PFSK-1 (cell line): ENCODE data around the gene MAFG.

Experiments
- FOXP2 ChIP-seq: optimal IDR thresholded peaks from 2 replicates; pipeline ENCODE3; 2011; ENCODE audit warnings: borderline replicate concordance, control low read depth, inconsistent platforms; ENCODE audit not compliant: insufficient read depth; ENCODE audit errors: extremely low read length, extremely low read depth
- POLR2AphosphoS5 ChIP-seq: IDR thresholded peaks from 2 replicates; pipeline ENCODE4 v1.6.1; 2012; ENCODE audit warnings: low read depth, mild to moderate bottlenecking, control low read depth, low read length, moderate library complexity
- REST ChIP-seq, 2 experiments: IDR thresholded peaks; 2 replicates each; pipeline versions ENCODE4 v1.6.1 to v1.8.0; 2011 to 2012; ENCODE audit warnings: low read depth in 2 of 2, low read length in 2 of 2, control low read depth in 1 of 2, inconsistent platforms in 1 of 2, mild to moderate bottlenecking in 1 of 2, moderate library complexity in 1 of 2; ENCODE audit not compliant: insufficient read depth in 1 of 2
- SIN3A ChIP-seq: IDR thresholded peaks from 2 replicates; pipeline ENCODE4 v1.6.1; 2012; ENCODE audit warnings: mild to moderate bottlenecking, low read length, moderate library complexity, borderline replicate concordance; ENCODE audit not compliant: insufficient read depth

GRCh38 chr17:81903896-81904599, 23.5 kb downstream of the MAFG start:
- no peak for TF ChIP-seq SIN3A
- TF ChIP-seq REST (IDR thresholded peaks at IDR 0.05; ENCODE audit: insufficient read depth in 1 of 2, low read depth in 2 of 2, low read length in 2 of 2) = no peak
- TF ChIP-seq POLR2AphosphoS5 = no peak
- TF ChIP-seq FOXP2 = no peak
